ENCODE measurements around the gene BTRC.

BTRC gene

GRCh38 chr10:101482568-101482967 lies 128.6 kb downstream of the BTRC start:
- DNase-seq (ENCODE audit: low read depth, low spot score) = no peak

- no peak for DNase-seq (ENCODE audit: low read depth, low spot score)
Observed at GRCh38 chr10:101484175-101484745, 130.3 kb downstream of the BTRC start.

- no peak for DNase-seq (ENCODE audit: low read depth, low spot score)
Observed at GRCh38 chr10:101485207-101485606, 131.2 kb downstream of the BTRC start.

DNA sequence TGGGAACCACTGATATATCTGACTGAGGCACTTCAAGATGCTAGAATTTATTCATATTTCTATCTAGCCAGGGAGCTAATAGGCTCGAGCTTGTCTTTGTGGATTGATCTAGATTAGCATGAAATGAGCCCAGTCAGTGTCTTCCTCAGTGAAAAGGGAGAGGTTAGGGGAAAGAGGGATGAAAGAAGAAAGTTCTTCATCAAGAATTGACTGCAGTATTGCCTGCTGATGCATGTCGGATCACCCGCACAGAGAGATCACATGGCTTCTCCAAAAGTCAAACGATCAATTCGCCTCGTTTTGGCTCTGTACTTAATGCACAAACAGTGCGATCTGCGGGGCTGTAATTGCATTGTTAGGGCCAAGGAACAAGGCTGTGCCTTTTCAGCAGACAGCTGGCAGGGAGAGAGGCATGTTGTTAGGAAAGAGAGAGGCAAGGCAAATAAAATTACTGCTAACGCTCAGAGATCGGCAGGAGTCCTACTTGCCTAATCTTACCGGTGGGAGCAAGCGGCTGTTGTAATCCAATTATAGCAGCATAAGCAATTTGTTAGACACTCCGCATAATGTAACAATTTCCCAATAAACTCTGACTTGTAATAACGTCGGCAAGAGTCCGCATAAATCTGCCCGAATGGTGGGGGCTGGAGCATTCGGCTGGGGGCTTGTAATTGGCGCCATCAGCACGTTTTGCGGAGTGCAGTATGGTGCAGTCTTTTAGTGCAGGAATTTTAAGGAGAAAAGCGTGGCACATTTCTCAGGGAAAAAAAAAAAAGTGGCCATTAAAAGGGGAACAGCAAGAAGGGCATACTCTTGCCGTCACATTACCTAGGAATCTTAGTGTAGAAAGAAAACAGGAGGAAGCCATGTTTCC lies 132.0 kb downstream of the BTRC start:
- DNase-seq (ENCODE audit: low read depth, low spot score) = no peak

- DNase-seq (ENCODE audit: low read depth, low spot score) = no peak
Observed at GRCh38 chr10:101487399-101487798, 133.4 kb downstream of the BTRC start.

GRCh38 chr10:101489355-101489754 lies 135.4 kb downstream of the BTRC start:
- DNase-seq (ENCODE audit: low read depth, low spot score) = no peak

- DNase-seq (ENCODE audit: low read depth, low spot score) = no peak
Observed at GRCh38 chr10:101490026-101490425, 136.1 kb downstream of the BTRC start.

DNA sequence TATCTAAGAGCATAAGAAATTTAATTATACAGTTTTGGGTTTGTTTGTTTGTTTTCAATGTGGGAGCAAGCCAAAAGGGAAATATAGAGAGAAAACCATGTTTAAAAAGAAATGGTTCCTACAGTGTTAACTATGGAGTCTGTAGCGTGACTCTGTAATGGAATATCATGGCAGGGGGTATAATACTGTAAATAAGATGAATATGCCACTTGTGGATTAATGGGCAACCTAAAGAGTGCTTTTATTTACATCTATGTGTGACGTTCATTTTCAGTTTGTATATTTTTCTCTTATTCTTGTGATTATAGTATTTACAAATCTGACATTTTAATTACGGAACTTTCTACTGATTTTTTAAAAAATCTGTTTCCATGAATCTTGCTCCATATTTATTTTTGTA lies 138.2 kb downstream of the BTRC start:
- no peak for DNase-seq (ENCODE audit: low read depth, low spot score)

DNA sequence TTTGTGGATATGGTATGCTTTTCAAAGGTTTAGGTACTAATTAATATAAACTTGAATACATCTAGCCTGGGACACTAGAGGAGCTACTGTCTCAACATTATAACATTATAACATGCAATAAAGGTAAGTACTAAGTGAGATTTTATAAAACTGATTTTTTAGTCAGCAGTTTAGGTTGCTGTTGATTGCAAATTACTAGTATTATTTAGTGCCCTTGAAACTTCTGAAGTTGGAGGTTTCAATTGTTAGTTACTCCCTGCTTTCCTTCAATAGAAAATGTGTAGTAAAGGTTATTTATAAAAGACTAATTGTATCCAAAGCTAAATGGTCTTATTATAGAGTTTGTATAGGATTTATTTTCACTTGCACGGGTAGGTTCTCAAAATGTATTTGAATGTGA lies 138.8 kb downstream of the BTRC start:
- DNase-seq (ENCODE audit: low read depth, low spot score) = no peak

DNA sequence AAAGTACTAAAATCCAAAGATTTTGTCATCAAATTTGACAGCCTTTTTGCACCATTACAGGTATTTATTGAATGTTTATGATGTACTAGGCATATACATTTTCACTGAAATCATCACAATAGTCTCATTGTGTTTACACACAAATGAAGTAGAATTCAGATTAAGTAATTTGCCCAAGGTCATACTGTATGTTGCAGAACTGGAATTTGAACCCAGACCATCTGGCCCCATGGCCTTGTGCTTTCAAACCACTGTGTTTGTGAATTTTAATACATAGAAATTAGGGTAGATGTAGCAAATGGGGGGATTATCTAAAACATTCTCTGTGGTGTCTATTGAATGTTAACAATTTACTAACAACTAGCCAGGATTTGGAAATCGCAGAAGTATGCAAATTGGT lies 139.3 kb downstream of the BTRC start:
- DNase-seq (ENCODE audit: low read depth, low spot score) = no peak

GRCh38 chr10:101493782-101494281 lies 139.9 kb downstream of the BTRC start:
- no peak for DNase-seq (ENCODE audit: low read depth, low spot score)

- no peak for DNase-seq (ENCODE audit: low read depth, low spot score)
Observed at GRCh38 chr10:101494650-101495049, 140.7 kb downstream of the BTRC start.

GRCh38 chr10:101495324-101495925 lies 141.5 kb downstream of the BTRC start:
- DNase-seq (ENCODE audit: low read depth, low spot score) = no peak

DNA sequence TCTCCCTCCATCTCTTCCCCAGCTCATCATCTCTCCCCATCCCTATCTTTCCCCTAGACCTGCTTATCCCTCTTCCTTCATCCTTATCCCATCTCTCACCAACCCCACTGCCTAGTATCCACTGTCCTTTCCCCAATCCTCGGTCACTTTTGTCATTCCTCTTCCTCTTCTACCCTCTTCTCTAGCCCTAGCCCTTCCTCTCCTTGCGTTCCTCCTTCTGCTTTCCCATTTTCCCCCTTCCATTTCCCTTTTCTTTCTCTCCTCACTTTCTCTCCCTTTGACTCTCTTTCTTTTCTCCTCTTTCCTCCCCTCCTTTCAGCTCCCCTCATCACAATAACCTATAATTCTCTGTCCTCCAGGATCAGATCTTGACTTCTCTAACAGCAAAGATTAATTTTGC lies 150.5 kb downstream of the BTRC start:
- no peak for DNase-seq (ENCODE audit: low read depth, low spot score)

DNA sequence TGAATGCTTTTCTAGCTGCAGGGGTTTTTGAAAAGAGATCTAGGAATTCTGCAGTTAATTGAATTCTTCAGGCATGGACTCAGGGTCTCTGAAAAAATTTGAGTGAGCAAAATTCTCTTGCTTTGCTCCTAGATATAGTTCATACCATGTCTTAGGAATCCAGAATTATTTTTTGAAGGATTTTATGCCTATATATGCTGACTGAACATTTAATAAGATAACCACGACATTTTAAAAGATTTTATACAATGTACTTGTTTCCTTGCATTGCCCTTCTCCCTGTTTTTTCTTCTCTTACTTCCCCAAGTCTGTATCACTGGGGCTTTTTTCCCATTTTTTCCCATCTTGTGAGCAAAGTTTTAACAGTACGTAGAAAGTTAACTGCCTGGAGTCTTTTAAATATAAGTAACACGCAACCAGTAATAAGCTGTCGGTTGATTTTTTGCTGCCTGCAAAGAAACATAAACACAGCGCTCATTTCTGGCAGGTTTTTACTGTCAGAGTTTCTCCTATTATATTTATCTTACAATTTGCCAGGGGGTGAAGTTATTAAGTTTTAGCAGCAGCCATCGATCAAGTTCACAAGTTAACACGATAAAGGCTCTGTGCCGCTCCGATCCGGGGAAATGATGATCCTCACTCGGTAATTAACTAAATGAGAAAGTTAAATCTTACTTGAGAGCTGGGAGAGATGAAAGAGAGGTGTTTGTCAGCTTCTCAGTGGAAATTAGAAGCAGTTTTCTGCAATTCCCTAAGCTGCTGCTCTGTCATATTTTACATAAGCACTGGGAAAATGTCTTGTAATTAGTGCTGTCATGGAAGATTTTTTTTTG lies 153.1 kb downstream of the BTRC start:
- DNase-seq (ENCODE audit: low read depth, low spot score) = no peak

GRCh38 chr10:101507828-101508227 lies 153.9 kb downstream of the BTRC start:
- DNase-seq (ENCODE audit: low read depth, low spot score) = no peak

GRCh38 chr10:101511938-101512337 lies 158.0 kb downstream of the BTRC start:
- no peak for DNase-seq (ENCODE audit: low read depth, low spot score)

GRCh38 chr10:101512738-101513137 lies 158.8 kb downstream of the BTRC start:
- no peak for DNase-seq (ENCODE audit: low read depth, low spot score)

GRCh38 chr10:101513733-101514132 lies 159.8 kb downstream of the BTRC start:
- no peak for DNase-seq (ENCODE audit: low read depth, low spot score)

- DNase-seq (ENCODE audit: low read depth, low spot score) = no peak
Observed at GRCh38 chr10:101525848-101526247, 171.9 kb downstream of the BTRC start.

DNA sequence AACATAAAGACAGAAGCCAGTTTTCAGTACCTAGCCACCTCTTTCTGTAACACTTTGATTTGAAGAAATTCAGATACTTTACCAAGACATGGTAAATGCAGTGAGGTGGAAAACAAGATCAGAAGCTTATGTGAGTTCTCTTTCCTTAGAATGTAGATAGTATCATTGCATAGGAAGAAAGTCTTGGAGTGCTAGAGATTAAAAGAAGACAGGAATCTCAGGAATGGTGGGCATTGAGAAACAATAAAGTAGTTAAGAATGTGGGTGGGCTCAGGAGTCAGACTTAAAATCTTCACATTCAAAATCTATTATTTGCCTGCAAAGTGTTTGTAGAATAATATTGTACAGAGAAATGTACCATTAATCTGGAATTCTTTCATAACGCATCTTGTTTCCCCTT lies 175.2 kb downstream of the BTRC start:
- no peak for DNase-seq (ENCODE audit: low read depth, low spot score)
